NCI-H1417 (cell line): Measurements from ENCODE around the gene HGFAC.
A peak's percentile ranks its signal among the peaks of the same experiment; 100 is the strongest.

Experiments
- DNase-seq, 3 experiments: peaks; one replicate each; lab custom pipeline; 2025; lab: John Stamatoyannopoulos, UW

Gene HGFAC

DNA sequence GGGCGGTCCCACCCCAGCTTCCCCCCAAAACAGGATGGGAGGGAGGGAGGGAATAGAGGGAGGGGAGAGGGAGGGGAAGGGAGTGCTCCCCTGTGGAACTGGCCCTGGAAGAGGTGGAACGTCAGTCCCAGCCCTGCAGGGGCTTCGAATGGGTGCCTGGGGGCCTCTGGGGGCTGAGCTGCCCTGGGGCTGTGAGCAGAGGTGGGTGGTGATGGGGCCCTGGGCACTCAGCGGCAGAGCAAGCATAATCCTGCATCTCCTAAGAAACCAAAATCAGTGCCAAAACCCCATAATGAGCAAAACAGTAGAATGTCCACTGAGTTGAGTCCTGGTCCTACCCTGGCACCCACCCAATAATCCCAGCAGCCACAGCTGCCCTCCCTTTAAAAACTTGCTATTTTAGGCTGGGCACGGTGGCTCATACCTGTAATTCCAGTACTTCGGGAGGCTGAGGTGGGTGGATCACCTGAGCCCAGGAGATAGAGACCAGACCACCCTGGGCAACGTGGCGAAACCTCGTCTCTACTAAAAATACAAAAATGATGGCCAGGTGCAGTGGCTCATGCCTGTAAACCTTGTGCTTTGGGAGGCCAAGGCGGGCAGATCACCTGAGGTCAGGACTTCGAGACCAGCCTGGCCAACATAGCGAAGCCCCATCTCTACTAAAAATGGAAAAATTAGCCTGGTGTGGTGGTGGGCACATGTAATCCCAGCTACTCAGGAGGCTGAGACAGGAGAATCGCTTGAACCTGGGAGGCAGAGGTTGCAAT, 32.4 kb downstream of the HGFAC start:
- no peak for DNase-seq

DNA sequence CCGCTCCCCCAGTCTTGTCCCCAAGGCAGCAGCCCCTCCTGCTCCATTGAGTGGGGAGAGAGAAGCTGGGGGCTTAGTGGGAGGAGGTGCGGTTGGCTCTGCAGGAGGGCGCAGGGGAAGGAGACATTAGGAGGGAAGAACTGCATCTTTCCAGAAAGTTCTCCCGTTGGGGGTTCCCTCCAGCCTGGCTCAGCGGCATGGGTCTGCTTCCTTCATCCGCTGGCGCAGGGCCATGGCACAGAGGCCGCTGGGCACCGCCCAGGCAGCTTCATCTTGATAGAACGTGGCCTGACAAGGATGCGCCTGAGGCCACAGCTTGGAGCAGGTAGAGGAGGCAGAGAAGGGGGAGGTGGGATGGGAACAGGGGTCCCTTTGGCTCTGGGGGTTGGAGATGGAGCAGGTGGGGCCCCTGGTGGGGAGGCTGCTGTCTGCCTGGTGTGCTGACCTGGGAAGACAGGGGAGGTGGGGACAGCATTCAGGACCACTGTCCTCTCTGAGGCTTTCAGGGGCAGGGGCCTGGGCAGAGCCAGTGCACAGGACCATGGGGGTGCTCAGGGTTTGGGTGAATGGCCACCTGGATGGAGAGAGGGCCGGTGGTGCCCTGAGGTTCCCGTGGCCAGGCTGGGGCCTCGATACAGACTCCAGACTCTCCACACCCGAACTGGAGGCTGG, 33.4 kb downstream of the HGFAC start:
- no peak for DNase-seq

DNA sequence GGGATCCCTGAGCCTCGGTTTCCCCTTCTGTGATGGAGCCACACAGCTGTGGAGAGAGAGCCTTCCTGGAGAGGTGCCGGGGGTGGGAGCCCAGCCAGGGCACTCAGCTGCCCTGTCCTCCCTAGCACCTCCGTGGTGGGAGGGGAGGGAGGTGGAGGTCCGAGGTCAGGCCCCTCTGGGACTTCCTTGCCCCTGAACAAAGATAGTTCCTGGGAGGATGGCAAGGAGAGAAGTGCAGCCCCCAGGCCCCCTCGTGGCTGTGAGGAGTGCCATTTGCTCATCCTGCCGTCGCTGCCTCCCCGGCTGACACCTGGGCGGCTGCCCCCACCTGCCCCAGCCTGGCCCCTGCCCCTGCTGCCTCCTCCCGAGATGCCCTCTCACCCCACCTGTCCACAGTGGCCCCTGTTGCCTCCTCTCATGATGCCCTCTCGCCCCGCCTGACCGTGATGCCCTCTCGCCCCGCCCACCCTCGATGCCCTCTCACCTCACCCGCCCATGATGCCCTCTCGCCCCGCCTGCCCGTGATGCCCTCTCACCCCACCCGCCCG, 34.0 kb downstream of the HGFAC start:
- DNase-seq = no peak

DNA sequence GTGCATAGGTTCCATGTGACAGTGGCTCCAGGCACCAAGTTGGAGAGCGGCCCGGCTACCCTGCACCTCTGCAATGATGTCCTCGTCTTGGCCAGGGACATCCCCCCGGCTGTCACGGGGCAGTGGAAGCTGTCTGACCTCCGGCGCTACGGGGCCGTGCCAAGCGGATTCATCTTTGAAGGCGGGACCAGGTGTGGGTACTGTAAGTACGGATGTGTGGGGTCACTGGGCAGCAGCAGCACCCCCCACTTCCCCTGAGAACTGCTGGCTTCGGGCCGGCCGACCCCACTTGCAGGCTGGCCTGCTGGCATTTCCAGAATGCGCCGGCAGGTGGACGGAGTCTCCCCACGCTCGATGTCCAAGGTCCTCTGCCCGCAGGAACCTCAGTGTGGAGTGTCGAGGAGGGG, 34.6 kb downstream of the HGFAC start:
- no peak for DNase-seq

DNA sequence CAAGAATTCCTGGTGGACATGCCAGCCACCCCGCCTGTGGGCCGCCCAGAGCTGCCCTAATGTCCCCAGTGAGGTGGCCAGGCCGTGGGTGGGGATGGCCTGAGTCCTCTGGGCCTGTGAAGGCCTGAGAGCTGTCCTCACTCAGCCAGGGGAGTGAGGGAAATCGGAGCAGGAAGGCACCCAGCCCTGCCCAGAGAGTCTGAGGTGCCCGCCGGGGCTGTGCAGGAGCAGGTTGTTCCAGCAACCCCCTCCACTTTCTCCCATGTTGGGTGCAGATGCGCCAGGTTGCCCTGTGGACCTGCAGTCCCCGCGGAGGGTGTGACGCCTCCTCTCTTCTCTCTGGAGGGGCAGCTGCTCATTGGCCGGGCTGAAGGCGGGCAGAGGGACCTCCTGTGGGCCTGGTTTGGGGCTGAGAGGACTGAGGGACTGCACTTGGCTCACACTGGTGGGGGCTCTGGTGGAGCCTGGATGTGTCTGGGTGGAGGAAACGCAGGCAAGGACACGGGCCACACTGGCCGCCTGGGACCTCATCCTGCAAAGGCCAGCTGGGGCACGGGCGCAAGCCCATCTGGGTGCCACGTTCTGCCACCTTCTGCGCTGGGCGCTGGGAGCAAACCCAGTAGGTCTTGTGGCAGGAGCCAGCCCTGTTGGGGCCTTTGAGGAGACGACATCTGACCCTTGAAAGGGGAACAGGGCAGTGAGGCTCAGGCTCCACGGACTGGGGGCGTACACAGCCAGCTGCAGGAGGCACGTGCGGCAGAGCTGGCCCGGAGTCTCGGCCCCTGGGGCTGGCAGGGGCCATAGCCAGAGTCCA, 35.4 kb downstream of the HGFAC start:
- DNase-seq = peak in 1 of 3 experiments; percentile 30

DNA sequence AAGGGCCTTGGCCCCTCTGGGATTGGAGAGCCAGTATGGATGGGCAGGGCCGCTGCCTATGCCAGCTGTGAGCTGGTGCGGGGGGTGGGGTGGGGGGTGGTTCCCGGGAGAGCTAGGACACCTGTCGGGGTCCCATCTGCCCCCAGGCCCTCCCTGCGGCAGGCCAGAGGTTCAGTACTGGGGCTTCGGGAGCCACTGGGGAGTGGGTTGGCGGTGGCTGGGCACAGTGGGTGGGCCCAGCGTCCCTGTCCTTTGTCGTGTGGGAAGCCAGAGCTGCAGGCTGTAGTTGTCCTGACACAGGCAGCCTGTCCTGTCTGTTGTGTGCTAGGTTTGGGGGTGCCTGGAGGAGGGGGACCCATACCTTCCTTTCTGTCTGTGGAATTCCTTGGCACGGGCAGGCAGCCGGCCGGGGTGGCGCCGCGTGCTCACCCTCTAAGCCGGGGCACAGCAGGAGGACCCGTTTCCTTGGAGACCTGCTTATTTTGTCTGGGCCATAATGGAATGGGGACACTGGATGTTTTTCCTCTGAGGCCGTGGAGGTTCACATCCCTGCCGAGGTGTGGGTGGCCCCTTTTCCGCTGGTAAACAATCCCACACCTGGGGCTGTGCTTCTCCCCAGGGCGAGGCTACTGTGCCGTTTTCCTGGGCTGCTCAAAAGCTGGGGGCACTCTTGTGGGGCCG, 36.1 kb downstream of the HGFAC start:
- DNase-seq = peak in 2 of 3 experiments; percentile 55 to 67

DNA sequence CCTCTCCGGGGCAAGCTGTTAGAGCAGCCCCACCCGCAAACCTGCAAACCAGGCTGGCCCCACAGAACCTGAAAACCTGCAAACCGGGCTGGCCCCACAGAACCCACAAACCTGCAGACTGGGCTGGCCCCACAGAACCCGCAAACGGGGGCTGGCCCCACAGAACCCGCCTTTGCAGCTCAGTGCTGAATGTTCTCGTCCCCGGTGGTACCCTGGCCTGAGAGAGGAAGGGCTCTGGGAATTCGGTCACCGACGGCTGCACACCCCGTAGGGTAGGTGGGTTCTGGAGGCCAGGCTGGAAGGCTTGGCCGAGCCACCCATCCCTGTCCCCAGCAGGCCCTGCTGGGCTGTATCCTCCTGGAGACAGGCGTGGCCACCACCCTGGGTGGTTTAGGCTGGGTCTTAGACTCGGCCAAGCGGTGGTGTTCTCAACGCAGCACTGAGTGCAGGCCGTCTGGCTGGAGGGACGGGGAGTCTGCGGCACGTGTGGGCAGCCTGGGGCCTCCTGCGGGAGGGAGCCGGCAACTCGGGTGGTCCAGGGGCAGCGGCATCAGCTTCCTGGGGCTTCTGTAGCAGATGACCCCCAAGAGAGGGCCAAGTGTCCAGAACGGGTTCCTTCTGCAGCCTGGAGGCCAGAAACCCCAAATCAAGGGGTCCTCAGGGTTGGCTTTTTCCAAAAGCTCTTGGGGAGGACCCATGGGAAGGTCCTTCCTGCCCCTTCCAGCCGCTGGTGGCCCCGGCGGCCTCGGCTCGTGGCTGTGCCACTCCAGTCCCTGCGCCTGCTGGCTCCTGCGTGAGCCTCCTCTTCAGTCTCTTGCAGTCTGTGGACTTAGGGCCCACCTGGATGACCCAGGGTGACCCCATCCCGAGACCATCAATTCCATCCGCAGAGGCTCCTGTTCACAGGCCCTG, 36.9 kb downstream of the HGFAC start:
- DNase-seq = no peak

DNA sequence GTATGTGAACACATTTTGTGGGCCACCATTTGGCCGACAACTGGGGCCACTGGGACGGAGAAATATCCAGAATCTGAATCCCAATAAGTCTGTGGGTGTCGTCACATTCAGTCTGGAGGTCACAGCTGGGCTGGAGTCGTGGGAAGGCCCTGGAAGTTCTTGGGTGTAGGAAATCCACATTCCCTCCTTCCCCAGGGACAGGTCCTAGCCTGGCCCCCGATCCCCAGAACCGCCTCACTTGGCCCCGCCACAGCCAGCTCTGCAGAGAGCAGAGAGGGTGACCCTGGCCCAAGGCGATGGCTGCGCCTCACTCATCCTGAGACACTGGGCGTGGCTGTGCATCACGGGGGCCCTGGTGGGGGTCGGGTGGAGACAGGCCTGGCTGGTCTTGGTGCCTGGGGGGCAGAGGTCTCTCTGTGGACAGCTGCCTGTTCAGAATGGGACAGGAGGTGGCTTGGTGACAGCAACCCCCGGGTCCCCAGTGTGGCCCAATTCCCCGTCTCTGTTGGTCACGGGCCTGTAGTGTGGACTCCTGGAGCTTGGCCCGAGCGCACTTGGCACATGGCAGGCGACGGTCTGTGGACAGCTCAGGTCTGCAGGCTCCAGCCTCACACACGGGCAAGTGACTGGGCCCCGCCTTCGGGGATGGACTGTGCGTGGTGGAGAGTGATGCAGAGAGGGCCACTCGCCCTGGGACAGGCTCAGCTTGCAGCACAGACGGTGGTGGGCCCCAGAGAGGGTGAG, 37.8 kb downstream of the HGFAC start:
- no peak for DNase-seq

DNA sequence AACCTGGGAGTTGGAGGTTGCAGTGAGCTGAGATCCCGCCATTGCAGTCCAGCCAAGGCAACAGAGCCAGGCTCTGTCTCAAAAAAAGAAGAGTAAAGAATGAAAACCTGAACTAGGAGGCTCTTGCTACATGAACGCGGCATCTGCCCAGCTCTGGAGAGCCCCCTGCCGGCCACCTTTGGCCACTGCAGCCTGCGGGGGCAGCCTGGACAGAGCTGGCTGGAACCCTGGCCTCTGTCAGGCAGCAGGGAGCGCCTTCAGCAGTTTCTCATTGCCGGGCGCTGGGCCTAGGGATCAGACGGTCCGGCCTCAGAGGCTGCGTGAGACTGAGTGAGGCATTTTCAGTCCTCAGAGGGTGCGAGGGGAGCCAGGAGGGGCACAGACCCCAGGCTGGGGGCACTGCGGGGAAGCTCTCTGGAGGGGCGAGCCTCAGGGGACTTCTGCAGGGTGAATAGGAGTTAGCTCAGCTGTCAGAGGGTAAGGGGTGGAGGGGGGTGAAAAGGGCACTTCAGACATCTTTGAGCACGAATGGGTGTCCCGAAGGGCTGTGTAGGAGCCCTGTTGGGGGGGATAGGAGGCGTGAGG, 38.9 kb downstream of the HGFAC start:
- DNase-seq = peak; percentile 81 to 88 (median 86)

DNA sequence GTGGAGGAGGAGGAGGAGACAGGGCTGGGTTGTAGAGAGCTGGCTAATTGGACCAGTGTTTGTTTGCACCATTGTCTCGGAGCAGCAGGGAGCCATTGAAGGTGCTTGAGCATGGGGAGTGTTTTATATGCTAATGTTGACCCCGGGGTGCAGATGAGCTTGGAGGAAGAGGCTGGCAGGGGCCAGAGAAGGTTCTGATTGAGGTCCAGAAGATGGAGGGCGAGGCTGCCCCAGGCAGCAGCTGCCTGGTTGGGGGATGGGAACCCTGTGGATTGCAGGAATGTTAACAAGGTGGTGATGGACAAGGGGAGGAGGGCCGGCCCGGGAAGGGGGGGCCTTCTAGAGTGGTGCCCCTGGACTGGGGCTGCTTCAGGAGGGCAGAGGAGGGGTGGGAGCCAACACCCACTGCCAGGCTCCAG, 39.4 kb downstream of the HGFAC start:
- peak; percentile 84 to 95 (median 86) for DNase-seq

DNA sequence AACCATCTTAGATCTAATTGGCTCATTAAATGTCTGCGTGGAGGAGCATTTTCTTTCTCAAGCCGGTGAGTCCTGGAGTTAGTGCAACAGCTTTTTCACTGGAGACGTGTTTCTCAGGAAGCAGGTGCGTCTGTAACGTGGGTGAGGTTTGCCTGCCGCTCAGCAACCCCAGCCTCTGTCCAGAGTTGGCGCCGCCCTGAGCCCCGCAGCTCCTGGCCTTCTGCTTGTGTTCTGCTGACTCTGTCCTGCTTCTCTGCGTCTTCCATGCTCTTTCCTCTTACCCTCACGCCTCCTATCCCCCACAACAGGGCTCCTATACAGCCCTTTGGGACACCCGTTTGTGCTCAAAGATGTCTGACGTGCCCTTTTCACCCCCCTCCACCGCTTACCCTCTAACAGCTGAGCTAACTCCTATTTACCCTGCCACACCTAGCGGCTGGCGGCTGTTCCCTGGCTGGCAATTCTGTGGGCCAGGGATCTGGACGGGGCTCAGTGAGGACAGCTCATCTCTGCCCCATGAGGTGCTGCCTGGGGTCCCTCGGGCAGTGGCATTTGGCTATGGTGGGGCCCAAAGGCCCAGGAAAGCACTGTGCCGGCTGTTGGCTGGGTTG, 40.1 kb downstream of the HGFAC start:
- DNase-seq = peak; percentile 58 to 72 (median 64)

DNA sequence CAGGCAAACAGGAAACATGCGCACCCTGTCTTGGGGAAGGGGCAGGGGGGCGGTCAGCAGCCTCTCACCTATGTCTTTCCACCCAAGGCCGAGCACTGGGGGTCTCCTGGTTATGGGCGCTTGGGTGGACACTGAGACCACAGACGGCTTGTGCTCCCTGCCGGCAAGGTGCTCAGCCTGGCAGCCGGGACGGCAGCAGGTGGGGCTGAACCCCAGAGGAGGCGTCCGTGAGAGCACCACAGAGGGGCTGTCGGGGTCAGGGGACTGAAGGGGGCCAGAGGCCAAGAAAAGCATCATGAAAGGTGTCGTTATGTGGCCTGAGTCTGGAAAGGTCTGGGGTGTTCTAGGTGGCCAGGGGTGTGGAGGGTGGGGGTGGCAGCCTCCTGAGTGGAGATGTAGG, 40.9 kb downstream of the HGFAC start:
- DNase-seq = no peak

DNA sequence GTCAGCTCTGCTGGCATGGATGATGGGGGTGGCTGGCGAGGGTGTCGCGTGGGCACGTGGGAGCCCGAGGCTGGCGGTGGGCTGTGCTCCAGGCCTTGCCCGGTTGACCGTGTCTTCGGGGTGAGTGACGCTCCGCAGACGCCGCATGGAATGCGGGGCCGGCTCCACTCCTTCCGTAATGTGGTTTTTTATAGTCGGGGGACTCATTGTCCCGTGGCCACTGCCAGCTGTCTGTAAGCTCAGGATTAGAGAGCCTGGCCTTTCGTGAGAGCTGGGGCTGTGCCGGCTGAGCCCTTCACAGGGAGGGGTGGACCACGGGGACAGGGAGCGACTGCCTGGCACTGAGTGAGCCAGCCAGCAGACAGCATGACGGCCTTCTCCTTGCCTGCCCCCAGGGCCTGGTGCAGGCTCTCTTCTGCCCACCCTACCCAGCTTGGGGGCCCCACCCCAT, 41.7 kb downstream of the HGFAC start:
- no peak for DNase-seq

DNA sequence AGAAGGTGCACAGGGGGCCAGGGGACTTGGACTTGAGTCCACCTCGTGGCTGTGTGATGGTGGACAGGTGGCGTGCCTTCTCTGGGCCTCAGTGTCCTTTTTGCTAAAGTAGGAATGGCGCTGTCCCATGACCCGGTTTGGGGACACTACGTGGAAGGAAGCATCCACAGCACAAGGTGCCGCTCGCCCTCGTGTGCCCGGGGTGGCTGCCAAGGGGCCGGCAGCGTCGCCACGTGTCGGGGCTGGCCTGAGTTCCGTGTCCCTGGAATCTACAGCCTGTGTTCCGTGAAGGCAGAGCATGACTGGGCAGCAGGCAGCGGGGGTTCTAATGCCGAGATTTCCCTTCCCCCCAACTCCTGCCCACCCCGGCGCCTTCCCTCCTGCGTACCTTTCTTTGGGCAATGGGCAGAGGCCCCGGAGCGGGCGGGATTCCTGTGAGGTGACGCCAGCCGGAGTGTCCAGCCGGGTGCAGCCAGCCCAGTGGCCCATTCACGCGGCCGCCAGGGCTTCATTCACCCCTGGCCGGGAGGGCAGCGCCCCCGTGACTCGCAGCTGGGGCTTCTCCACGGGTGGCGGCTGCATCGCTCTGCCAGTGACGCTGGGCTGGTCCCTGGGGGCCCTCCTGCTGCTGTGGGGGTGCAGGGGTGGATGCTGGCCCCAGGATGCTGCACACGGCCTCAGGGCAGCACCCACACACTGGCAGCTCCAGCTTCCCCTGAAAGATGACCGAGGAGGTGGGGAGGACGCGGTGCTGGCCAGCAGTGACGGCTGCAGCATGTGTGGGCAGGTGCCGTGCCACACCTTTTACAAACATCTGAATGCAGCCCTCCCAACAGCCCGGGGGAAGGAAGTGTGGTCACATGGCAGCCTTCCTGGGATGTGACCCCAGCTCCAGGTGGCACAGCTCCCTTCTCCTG, 42.5 kb downstream of the HGFAC start:
- peak; percentile 41 to 82 (median 75) for DNase-seq

DNA sequence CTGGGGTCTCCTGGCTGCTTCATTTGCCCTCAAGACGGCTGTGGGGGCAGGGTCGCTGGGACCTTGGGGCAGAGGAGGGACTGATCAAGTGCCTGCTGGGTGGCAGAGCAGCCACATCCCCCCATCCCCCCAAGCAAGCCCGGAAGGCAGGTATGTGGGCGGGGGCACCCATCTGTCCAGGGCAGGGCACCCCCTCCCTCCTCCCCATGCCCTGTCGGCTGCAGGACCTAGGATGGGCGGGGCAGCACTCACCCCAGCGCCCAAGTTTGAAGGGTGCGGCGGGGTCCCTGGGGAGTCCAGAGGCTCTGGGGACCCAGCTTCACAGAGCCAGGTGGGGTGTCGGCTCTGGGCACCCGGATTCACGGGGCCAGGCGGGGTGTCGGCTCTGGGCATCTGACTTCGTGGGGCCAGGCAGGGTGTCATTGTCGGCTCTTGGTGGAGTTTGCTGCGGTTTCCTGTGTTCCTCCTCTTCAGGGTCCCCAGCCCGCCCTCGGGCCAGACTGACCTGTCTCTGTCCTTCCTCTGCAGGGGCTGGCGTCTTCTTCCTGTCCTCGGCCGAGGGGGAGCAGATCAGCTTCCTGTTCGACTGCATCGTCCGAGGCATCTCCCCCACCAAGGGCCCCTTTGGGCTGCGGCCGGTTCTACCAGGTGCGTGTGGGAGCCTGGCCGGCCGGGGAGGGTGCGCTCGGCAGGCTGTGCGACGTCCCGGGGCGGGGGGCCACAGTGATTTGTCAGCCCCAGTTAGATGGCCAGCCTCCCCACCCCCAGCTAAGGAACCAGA, 43.4 kb downstream of the HGFAC start:
- peak in 2 of 3 experiments; percentile 32 to 52 for DNase-seq

DNA sequence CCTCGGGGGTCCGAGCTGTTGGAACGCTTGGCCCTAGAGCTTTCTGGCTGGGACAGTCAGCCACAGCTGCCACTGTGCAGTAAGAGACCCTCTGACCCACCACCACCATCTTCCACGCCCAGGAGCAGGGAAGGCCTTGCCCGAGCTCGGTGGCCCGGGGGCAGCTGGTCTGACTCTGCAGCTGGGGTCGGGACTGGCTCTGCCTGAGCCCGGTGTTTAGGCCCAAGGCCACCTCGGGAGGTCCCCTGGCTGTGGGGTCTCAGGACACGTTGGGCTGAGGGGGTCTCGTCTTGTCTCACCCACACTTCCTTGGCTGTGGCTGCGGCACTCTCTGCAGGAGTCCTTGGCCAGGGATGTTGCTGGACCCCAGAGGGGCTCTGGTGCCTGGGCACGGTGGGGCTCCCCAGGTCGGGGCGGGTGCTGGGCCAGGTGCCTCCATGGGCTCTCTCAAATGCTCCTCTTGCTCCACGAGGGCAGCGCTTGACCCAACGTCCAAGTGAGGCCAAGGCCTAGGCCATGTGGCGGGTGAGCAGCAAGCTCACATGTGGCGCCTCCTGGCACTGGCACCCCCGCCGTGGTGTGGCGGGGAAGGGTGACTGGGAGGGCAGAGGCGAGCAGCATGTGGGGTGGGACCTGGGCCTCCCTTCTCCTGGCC, 44.2 kb downstream of the HGFAC start:
- no peak for DNase-seq
